Hepatic stellate cell (primary cell): ENCODE results near the gene DMD.
A peak's percentile ranks its signal among the peaks of the same experiment; 100 is the strongest.
"Not testable (repeated sequence)": the region's sequence is repeated elsewhere in the genome, so short reads cannot be mapped to it uniquely, and the experiment has no call there.

Source experiments
- DNase-seq: peaks from one replicate; pipeline ENCODE4 v3.0.0; 2011; ENCODE audit warnings: low spot score

The DMD gene

DNA sequence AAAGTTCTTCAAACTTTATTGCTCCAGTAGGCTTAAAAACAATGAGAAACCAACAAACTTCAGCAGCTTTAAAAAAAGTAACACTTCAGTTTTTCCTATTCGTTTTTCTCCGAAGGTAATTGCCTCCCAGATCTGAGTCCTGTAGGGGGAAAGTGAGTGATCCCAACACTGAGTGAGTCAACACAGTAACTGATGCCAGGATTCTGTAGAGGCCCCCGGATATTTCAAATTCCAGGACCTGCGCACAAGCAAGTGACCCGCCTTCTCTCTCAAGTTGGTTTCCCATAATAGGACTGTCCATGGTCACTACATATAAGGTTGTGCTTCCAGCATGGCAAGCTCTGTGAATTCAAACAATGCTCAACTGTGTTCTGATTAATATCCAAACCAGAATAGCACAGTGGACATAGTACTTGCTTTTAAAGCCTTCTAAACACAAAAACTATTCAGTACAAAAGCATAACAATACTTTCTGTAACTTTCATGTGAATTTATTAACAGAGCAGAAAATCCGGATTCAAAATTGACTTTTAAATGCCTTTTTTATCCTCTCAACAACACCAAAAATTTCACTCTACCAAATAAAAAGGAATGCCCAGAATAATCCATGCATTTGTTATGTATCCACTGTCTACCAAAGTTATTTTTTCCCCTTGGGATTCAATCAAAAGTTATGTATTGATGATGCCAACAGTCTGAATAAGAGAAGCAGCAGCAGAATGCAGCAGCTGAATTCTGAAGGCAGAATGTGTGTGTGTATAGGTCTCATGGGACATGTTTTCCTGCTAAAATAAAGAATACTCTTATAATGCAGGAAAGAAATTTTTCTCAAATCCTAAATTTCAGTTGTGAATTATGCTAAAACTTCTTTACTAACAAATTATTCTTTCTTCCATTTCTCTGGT, at the start of gene DMD:
Gene DMD, minus strand, starts transcription at position 194 of the 905 bp plus-strand sequence. CDS start 237 bp downstream, outside the sequence.
- peak; percentile 9 for DNase-seq

- no peak for DNase-seq
Observed at GRCh38 chrX:33252306-33252825, 41.0 kb upstream of the DMD start.

DNA sequence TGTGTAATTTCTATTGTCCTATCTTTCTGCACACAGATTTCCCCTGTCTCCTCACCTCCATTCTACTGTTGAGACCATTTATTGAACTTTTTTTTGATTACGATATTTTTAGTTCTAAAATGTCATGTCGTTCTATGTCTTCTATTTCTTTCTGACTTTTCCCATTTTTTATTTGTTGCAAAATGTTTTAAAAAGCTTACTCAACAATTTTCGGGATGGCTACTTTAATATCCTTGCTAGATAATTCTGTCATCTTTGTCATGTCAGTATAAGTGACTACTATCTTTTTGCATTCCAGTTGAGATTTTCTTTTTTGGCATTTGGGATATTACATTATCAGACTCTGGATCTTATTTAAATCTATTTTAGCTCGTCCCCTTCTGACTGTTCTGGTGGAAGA, 7.5 kb upstream of the DMD start:
- no peak for DNase-seq

DNA sequence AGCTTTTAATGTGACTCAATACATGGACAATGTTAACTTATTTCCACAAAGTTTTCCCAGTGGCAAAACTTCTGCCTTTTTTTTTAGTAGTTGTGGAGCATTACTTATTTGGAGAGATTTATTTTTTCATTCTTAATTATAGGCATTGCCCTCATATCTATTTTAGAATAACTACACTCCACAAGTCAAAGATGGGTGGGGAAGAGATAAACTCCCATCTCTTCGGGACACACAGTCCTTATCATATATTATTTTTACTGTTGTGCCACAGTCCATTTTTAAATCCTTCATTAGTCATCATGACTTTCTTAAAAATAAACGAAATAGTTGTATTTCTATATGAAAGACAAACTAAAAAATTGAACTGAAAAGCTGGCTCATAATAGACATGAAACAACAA, 1.2 kb downstream of the DMD start:
- DNase-seq, result no peak

DNA sequence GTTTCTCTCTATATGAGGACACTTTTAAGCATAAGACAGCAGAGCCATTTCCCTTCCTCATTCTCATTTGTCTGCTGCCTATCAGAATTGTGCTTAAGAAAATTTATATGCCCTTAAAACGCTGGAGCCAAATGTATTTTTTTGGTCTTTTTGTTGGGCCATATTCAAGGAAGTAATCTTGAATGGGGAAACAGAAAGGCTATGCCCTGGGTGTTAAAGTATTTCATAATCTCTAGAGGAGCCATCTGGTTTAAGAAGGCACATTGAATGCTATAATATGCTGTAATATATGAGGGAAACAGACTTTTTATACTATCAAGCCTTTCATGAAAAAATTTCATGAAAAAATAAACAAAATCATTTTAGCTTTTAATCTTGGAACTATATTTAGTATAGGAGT, 4.3 kb downstream of the DMD start:
- no peak for DNase-seq

- DNase-seq, result no peak
Observed at GRCh38 chrX:33205321-33205720, 6.0 kb downstream of the DMD start.

- no peak for DNase-seq
Observed at GRCh38 chrX:33204889-33205288, 6.5 kb downstream of the DMD start.

DNA sequence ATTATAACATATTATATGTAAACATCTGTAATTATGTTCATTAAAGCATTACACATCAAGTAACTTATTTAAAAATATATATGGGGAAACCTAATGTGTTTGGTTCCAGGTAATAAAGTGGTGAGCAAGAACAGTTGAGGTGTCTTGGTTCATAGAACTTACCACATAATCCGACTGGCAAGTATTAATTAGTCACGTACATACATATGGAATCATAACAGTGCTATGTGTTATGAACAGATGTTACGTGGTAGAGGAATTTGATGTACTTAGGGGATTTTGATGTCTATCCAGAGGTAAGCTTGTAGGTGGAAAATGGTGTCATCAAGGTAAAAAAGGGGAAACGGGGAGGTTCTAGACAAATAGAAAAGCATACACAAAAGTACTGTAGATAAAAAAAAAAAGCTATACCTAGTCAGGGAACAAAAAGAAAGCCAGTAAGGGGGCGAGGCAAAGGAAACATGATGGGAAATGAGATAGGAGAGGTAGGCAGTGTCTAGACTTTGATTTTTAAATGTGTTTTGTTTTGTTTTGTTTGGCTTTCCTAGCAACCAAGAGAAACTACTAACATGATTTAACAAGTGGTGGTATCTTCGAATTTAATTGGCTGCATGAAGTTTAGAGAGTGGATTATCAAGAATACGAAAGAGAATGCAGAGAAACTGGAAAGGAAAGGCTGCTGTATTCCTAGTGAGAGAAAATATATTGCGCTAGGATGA, 12.6 kb downstream of the DMD start:
- DNase-seq, result no peak

DNA sequence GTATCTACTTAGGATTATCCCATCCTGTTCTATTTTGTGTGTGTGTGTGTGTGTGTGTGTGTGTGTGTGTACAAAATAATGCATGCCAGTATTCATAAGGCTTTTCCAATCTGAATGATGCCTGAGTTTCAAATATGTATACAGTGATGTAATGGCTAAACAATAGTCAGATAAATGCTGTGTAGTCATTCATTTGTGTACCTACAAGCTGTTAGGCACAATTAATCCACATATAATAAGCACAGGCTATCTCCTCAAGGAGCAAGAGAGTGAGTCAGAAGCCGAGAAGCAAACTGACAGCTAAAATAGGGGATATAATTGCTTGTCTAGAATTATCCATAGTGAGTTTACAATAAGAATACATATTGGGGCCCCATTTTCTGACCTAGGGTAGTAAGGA, 15.7 kb downstream of the DMD start:
- DNase-seq, result no peak

GRCh38 chrX:33194876-33195433, 16.4 kb downstream of the DMD start:
- no peak for DNase-seq

DNA sequence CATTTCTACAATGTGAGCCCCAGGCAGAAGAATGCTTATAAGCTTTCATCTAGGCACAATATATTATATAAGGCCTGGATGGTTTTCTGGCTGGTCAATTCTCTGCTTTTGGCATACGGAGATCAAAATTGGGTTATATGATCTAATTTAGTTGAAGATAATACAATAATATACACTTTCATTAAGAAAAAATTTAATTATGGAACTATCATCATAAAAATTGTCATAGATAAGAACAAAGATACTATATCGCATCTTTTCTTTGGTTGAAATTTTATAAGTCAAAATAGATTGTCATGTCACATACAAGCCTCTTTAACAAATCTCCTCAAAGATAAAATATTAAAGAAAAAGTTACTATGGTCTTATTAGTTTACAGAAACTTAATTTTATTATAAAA, 17.1 kb downstream of the DMD start:
- DNase-seq, result no peak

DNA sequence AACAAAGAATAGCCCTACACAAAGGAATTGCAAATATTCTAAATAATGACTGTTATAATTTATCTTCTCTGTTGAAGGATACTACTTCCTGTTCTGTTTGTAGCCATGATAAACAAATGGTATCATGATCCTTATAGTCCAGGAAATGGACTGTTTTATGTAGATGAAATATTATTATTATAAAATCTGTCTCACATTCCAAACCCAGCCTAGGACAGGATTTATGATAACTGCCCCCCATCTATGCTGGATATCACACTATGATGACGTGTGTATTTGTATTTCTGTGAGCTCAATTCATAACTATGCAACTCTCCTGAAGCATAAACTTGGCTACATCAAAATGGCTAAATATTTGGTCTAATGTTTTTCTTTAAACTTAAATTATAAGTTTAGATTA, 21.3 kb downstream of the DMD start:
- peak; percentile 7 for DNase-seq

- peak; percentile 2 for DNase-seq
Observed at GRCh38 chrX:33188881-33189280, 22.5 kb downstream of the DMD start.

DNA sequence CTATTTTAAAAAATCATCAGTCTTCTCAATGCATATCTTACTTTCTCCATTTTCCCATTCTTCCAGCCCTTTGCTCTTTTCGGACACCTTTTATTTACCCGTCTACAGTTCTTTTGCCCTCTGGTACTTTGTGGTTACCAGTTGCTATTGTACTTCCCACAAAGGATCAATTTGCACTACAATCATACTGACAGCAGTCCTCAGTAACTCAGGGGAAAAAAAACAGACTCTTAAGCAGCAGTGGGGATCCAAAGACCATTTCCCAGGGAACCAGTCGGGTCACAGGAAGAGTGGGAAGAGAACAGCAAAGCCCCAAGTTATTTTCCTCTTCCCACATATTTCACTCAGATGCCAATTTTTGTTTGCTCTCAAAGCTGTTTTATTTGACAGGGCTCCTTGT, 23.1 kb downstream of the DMD start:
- no peak for DNase-seq

GRCh38 chrX:33184803-33185202, 26.5 kb downstream of the DMD start:
- not testable (repeated sequence) for DNase-seq

- peak; percentile 34 for DNase-seq
Observed at GRCh38 chrX:33183361-33183760, 28.0 kb downstream of the DMD start.

GRCh38 chrX:33178690-33179089, 32.7 kb downstream of the DMD start:
- DNase-seq, result no peak

DNA sequence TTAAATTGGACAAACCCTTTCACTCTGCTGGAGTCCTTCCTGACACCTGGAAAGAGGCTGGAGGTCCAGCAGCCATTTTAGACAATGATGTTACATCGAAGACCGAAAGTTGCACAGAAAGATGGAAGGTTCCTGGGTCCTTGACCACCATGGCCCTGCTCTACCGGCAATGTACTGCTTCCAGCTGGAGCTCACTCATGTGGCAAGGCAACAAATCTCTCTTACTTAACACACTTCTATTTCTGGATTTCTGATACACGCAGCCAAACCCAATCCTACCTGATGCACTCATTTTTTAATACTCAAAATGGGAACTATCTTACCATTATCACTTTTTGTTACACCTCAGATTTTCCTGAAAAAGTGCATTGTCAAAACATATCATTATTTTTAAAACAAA, 33.1 kb downstream of the DMD start:
- no peak for DNase-seq

DNA sequence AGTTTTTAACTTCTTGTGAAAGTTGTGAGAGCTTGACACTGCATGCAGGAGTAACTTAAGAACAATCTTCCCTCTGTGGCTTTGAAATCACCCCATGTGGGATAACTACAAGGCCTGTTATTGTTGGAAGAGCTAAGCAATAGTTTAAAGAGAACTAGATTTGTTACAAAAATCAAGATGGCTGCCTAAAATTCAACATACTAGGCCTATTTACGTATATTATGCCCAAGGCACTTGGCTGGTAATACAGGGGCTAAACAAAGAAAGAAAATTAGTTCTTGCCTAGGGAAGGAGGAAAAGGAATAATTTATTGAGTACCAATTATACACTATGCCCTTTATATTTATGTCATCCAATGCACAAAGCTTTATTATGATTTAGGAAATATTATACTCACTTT, 36.1 kb downstream of the DMD start:
- no peak for DNase-seq

- no peak for DNase-seq
Observed at GRCh38 chrX:33171041-33171440, 40.3 kb downstream of the DMD start.

DNA sequence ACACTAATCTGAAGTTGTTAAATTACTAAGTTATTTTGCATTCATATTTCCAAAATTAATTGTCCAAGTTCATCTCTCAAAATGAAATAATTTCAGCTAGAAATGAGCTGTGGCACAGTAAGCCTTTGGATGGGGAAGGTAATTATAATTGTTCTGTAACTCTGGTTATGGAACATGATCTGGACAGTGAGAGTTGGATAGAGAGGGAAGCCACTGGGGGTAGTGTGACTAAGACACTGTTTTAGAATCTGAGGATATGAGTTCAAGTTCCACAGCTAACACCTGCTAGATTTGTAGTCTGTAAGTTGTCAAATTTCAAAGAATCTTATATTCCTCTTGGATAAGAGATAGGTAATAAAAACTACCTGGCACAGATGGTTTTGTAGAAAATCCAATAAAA, 49.5 kb downstream of the DMD start:
- DNase-seq, result no peak

DNA sequence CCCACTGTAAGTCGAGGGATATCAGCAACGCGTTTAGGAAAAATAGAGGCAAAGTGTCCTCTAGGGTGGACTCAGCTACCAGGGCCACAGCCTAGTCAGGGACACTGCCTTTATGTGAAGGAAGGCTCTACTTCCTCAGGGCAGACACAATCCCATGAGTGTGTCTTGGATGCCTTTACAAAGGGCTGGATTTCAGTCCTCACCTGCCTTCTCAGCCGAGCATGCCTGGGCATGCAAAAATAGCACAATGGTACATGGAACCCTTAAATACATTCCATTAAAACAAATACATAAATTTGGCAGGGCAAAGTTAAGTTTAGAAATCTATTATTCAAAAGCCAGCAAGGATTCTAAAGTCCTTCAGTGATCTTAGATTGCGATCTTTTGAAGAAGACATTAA, 51.1 kb downstream of the DMD start:
- no peak for DNase-seq
